K562 (cell line): ENCODE data around the gene ERN1. TPM values are rescaled to one million over a fixed set of nuclear protein-coding genes. Genes with fewer than 3 reads are reported as not detected.

Experiments used
- CTCFL ChIP-seq: IDR thresholded peaks from 2 replicates; pipeline ENCODE4 v1.6.1; 2011; ENCODE audit warnings: borderline replicate concordance, low read depth, mild to moderate bottlenecking, moderate library complexity, low read length; ENCODE audit not compliant: insufficient read depth, poor library complexity, severe bottlenecking
- ELF4 ChIP-seq: fragments of 450-650 bp; formaldehyde crosslinking; IDR thresholded peaks from 2 replicates; pipeline ENCODE4 v1.4.0; 2022; ENCODE audit warnings: missing genetic modification characterization
- MCM3 ChIP-seq: fragments of 450-650 bp; IDR thresholded peaks from 2 replicates; pipeline ENCODE4 v1.6.1; 2016
- MGA ChIP-seq: fragments of 450-650 bp; IDR thresholded peaks from 2 replicates; pipeline ENCODE4 v1.6.1; 2016; ENCODE audit warnings: mild to moderate bottlenecking, moderate library complexity
- NR2C1 ChIP-seq, 2 experiments: fragments of 450-650 bp; IDR thresholded peaks; 2 replicates each; pipeline ENCODE4 v1.6.1; 2017; ENCODE audit warnings: mild to moderate bottlenecking in 2 of 2, antibody characterized with exemption in 1 of 2, inconsistent platforms in 1 of 2, missing compliant biosample characterization in 1 of 2, missing genetic modification characterization in 1 of 2
- PHB ChIP-seq: fragments of 250-450 bp; sonication (Bioruptor Pico); IDR thresholded peaks from 2 replicates; pipeline ENCODE4 v1.5.0; 2021
- PREB ChIP-seq: sonication (generic); formaldehyde crosslinking; IDR thresholded peaks from 2 replicates; pipeline ENCODE4 v1.8.1; 2023; ENCODE audit warnings: mild to moderate bottlenecking, missing genetic modification reagents
- SFPQ ChIP-seq: fragments of 200-400 bp; formaldehyde crosslinking; IDR thresholded peaks from 2 replicates; pipeline ENCODE4 v1.6.1; 2017; ENCODE audit warnings: mild to moderate bottlenecking, low read depth, low read length, moderate library complexity
- YBX1 ChIP-seq: fragments of 450-650 bp; IDR thresholded peaks from 2 replicates; pipeline ENCODE4 v1.7.1; 2016; ENCODE audit warnings: mild to moderate bottlenecking
- ZSCAN32 ChIP-seq: fragments of 450-650 bp; formaldehyde crosslinking; IDR thresholded peaks from 2 replicates; pipeline ENCODE4 v1.4.0; 2020; ENCODE audit warnings: mild to moderate bottlenecking, moderate library complexity
- polyA plus RNA-seq, 8 experiments: library from polyadenylated mRNA; depleted of rRNA in 4 of 8; stranded (reverse) in 5 of 8; unstranded in 3 of 8; fragments of >200 nt; fragmentation: Nextera tagmentation in 2 of 8; fragmentation: Illumina TruSeq in 1 of 8; extraction: Ambion mirVana in 2 of 8; extraction: Trizol in 1 of 8; gene quantifications; 2 replicates each; pipeline versions ENCODE4 v1.2.1 to v1.2.3, GENCODE V29; 2011 to 2014; ENCODE audit warnings: inconsistent platforms in 1 of 8, missing spikeins in 1 of 8
- total RNA-seq, 7 experiments: library from RNA; depleted of rRNA in 6 of 7; stranded (reverse); fragments of >200 nt in 6 of 7; fragmentation: Illumina TruSeq in 2 of 7; extraction: Trizol in 2 of 7; gene quantifications; 2 replicates each; pipeline versions ENCODE4 v1.2.1 to v1.2.3, GENCODE V29; 2011 to 2021; ENCODE audit warnings: low replicate concordance in 1 of 7

Gene ERN1
- total and polyA plus RNA-seq, 9 of the 15 experiments (the other 6 are each of a cell fraction or from before 2014, with no cell fraction given) = 2.1 to 22.5 (median 7.3) TPM

GRCh38 chr17:64146418-64147109, 16.6 kb upstream of the ERN1 start (continued):
- TF ChIP-seq MGA (0 out of 2 replicates have a peak, but pooled peaks have one; percentile 28), NR2C1 (IDR thresholded peaks at IDR 0.05) (no peak), NR2C1 (tag; IDR thresholded peaks at IDR 0.05) (no peak), PREB (CRISPR knock-in tag) (peak; percentile 9; the same call in 1 of the 2 replicates), YBX1 (no peak), ELF4 (0 out of 2 replicates have a peak, but pooled peaks have one; percentile 31), ZSCAN32 (no peak), PHB (no peak), MCM3 (no peak), SFPQ (0 out of 2 replicates have a peak, but pooled peaks have one; percentile 38), CTCFL (no peak)
